ENCODE data around the gene CNNM1. TPM values are rescaled to one million over a fixed set of nuclear protein-coding genes. Genes with fewer than 3 reads are reported as not detected.

Gene CNNM1
- total and polyA plus RNA-seq, 2 donors (not counting 3 experiments of a cell fraction or from before 2014, with no cell fraction given) = not detected

GRCh38 chr10:99353182-99353581, 24.0 kb downstream of the CNNM1 start:
- no peak overlapping the region for H3K4me3 ChIP-seq (replicated peaks in 1 of 3; ENCODE audit: insufficient read depth in 1 of 3, low read depth in 1 of 3, low read length in 3 of 3)
- no peak overlapping the region for H3K9ac ChIP-seq (replicated peaks; ENCODE audit: extremely low read depth, insufficient read depth, low read length)
- POLR2A ChIA-PET = no interaction called here

GRCh38 chr10:99357691-99358090, 28.5 kb downstream of the CNNM1 start:
- Histone ChIP-seq H2AFZ (ENCODE audit: low read depth, low read length) (no peak overlapping the region), H3K9me1 (replicated peaks; ENCODE audit: control insufficient read depth, extremely low read depth, insufficient read depth, low read length) (no peaks in the 10 kb centered on the region), H3K36me3 (ENCODE audit: control insufficient read depth in 2 of 2, extremely low read depth in 1 of 2, insufficient read depth in 2 of 2, low read length in 2 of 2) (no peaks in the 10 kb centered on the region), H3K4me1 (ENCODE audit: control insufficient read depth, extremely low read depth, insufficient read depth, low read length) (no peaks in the 10 kb centered on the region), H4K20me1 (replicated peaks; ENCODE audit: control insufficient read depth, extremely low read depth, insufficient read depth, low read length) (no peaks in the 10 kb centered on the region), H3K9me3 (replicated peaks; ENCODE audit: control insufficient read depth, insufficient read depth, low read length) (no peaks in the 10 kb centered on the region), H3K4me2 (ENCODE audit: insufficient read depth, low read length) (no peak overlapping the region), H3K27ac (ENCODE audit: insufficient read depth, low read depth, low read length) (no peak overlapping the region), H3K27me3 (ENCODE audit: control insufficient read depth in 2 of 2, insufficient read depth in 2 of 2, low read length in 2 of 2) (peaks cover 15 to 18% of the 10 kb centered on the region in 2 experiments), H3K79me2 (ENCODE audit: control insufficient read depth, insufficient read depth, low read length) (no peaks in the 10 kb centered on the region), H3K9ac (replicated peaks; ENCODE audit: extremely low read depth, insufficient read depth, low read length) (no peak overlapping the region), H3K4me3 (replicated peaks in 1 of 3; ENCODE audit: insufficient read depth in 1 of 3, low read depth in 1 of 3, low read length in 3 of 3) (no peak overlapping the region)
- CTCF ChIA-PET = no interaction called here
- intact Hi-C loops (cut with micrococcal nuclease) = no loop called here
- no TSS peak for BruUV-seq (replicated peaks)
- TF ChIP-seq POLR2AphosphoS5 (IDR thresholded peaks at IDR 0.05; ENCODE audit: insufficient read depth, low read depth, low read length) = no peak
- no peak for TF ChIP-seq CTCF (IDR thresholded peaks at IDR 0.05; ENCODE audit: extremely low read depth in 1 of 2, insufficient read depth in 1 of 2, low read depth in 1 of 2, low read length in 2 of 2)
- TF ChIP-seq JUN (IDR thresholded peaks at IDR 0.05; ENCODE audit: borderline replicate concordance, insufficient read depth, insufficient read length, low read depth) = no peak
- no peak for TF ChIP-seq FOS (IDR thresholded peaks at IDR 0.05; ENCODE audit: borderline replicate concordance, insufficient read depth, low read length)
- no peak for TF ChIP-seq MYC (IDR thresholded peaks at IDR 0.05; ENCODE audit: low read depth, low read length)
- no peak for TF ChIP-seq MAX (IDR thresholded peaks at IDR 0.05; ENCODE audit: insufficient read depth, insufficient read length)
- no peak for TF ChIP-seq GATA2 (IDR thresholded peaks at IDR 0.05; ENCODE audit: insufficient read depth, insufficient read length, low read depth, low read length)
- FAIRE-seq (no peak), DNase-seq (ENCODE audit: low read depth, low spot score) (no peak)
- POLR2A ChIA-PET = no interaction called here
- dilution Hi-C loops (cut with MboI; ENCODE audit: extremely low pct_ligation_motif_present, low sequenced_read_pairs) = no loop called here

More at GRCh38 chr10:99353182-99353581, 24.0 kb downstream of the CNNM1 start:
- Histone ChIP-seq H3K27me3 (ENCODE audit: control insufficient read depth in 2 of 2, insufficient read depth in 2 of 2, low read length in 2 of 2) (peaks cover 9 to 13% of the 10 kb centered on the region in 2 experiments), H2AFZ (ENCODE audit: low read depth, low read length) (no peak overlapping the region), H3K27ac (ENCODE audit: insufficient read depth, low read depth, low read length) (no peak overlapping the region), H3K9me3 (replicated peaks; ENCODE audit: control insufficient read depth, insufficient read depth, low read length) (no peaks in the 10 kb centered on the region), H3K4me1 (ENCODE audit: control insufficient read depth, extremely low read depth, insufficient read depth, low read length) (no peaks in the 10 kb centered on the region), H3K4me2 (ENCODE audit: insufficient read depth, low read length) (no peak overlapping the region), H4K20me1 (replicated peaks; ENCODE audit: control insufficient read depth, extremely low read depth, insufficient read depth, low read length) (no peaks in the 10 kb centered on the region), H3K9me1 (replicated peaks; ENCODE audit: control insufficient read depth, extremely low read depth, insufficient read depth, low read length) (no peaks in the 10 kb centered on the region), H3K79me2 (ENCODE audit: control insufficient read depth, insufficient read depth, low read length) (no peaks in the 10 kb centered on the region), H3K36me3 (ENCODE audit: control insufficient read depth in 2 of 2, extremely low read depth in 1 of 2, insufficient read depth in 2 of 2, low read length in 2 of 2) (no peaks in the 10 kb centered on the region)
- TF ChIP-seq CTCF (IDR thresholded peaks at IDR 0.05; ENCODE audit: extremely low read depth in 1 of 2, insufficient read depth in 1 of 2, low read depth in 1 of 2, low read length in 2 of 2) (no peak), MYC (IDR thresholded peaks at IDR 0.05; ENCODE audit: low read depth, low read length) (no peak)
- DNase-seq (ENCODE audit: low read depth, low spot score) (no peak), FAIRE-seq (no peak)
- CTCF ChIA-PET = interaction anchor here (1.8 kb wide), 1 partner anchor 107 kb away, joined by 4 read pairs; no protein-coding TSS in a partner anchor
- dilution Hi-C loops (cut with MboI; ENCODE audit: extremely low pct_ligation_motif_present, low sequenced_read_pairs) = no loop called here
- BruUV-seq (replicated peaks) = no TSS peak
- intact Hi-C loops (cut with micrococcal nuclease) = no loop called here

Measured in endothelial cell of umbilical vein (primary cell).